Retinal pigment epithelial cell (primary cell): ENCODE results near the gene WDR76.
A peak's percentile ranks its signal among the peaks of the same experiment; 100 is the strongest.

Experiments used
- DNase-seq: peaks from one replicate; pipeline ENCODE4 v3.0.0-alpha.2; 2010; ENCODE audit warnings: low read depth
- H3K4me3 ChIP-seq: 2 replicates; pipeline ENCODE4 v1.5.1; 2011; ENCODE audit warnings: mild to moderate bottlenecking, low read length, control low read depth, moderate library complexity
- CTCF ChIP-seq: conservative IDR thresholded peaks from 2 replicates; pipeline ENCODE4 v1.5.1; 2011; ENCODE audit warnings: low read depth, low read length, control low read depth, inconsistent platforms

WDR76 gene

GRCh38 chr15:43883571-43883970, 56.8 kb downstream of the WDR76 start:
- no peak overlapping the region for H3K4me3 ChIP-seq
- no peak for TF ChIP-seq CTCF
- no peak for DNase-seq

GRCh38 chr15:43886558-43886957, 59.8 kb downstream of the WDR76 start:
- TF ChIP-seq CTCF = no peak
- DNase-seq = no peak
- H3K4me3 ChIP-seq = no peak overlapping the region

GRCh38 chr15:43887901-43888300, 61.1 kb downstream of the WDR76 start:
- peak; percentile 62 for DNase-seq
- no peak overlapping the region for H3K4me3 ChIP-seq
- no peak for TF ChIP-seq CTCF

GRCh38 chr15:43889042-43889441, 62.2 kb downstream of the WDR76 start:
- TF ChIP-seq CTCF = no peak
- no peak overlapping the region for H3K4me3 ChIP-seq
- DNase-seq = no peak

GRCh38 chr15:43893956-43894355, 67.2 kb downstream of the WDR76 start:
- no peak overlapping the region for H3K4me3 ChIP-seq
- DNase-seq = peak; percentile 98
- TF ChIP-seq CTCF = no peak

- no peak overlapping the region for H3K4me3 ChIP-seq
- no peak for DNase-seq
- TF ChIP-seq CTCF = no peak
Observed at GRCh38 chr15:43895586-43895985, 68.8 kb downstream of the WDR76 start.

GRCh38 chr15:43896543-43896942, 69.7 kb downstream of the WDR76 start:
- H3K4me3 ChIP-seq = no peak overlapping the region
- TF ChIP-seq CTCF = no peak
- no peak for DNase-seq
